Right lobe of liver (tissue), 4 donors: ENCODE measurements around the gene GABRB2.

ENCODE experiments used
- POLR2A ChIP-seq: fragments of 450-650 bp; IDR thresholded peaks from one replicate; pipeline ENCODE4 v1.6.1; 2017; ENCODE audit warnings: antibody characterized with exemption, mild to moderate bottlenecking
- TF ChIP-seq, protein P1 (sequence below), 4 donors: fragments of 200-600 bp in 3 of 4; fragments of 450-650 bp in 1 of 4; IDR thresholded peaks; one replicate each; pipeline versions ENCODE4 v1.5.1 to v1.8.0; 2016 to 2022; ENCODE audit warnings: antibody characterized with exemption in 4 of 4, mild to moderate bottlenecking in 2 of 4
- donor health status: DM: no; HTN: no; CAD: no.
- donor health status: DM: no; HTN: no; CAD: no.
- donor health status: DM: no; HTN: yes; CAD: no.

DNA sequence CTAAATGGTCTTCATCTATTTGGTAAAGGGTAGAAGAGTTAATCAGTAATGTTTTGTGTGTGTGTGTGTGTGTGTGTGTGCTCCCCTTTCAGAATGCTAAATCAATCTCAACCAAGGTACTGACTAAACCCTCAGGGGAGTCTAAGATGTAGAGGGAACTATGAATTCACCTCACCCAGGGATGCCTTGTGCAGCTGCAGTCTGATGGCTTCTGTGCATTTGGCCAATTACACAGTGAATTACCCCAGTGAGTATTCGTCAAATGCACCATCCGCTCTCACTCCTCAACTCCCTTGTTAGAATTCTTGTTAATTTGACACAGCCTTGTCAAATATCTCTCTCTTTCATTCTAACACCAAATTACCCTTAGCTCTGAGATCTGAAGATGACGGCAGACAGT, 234.6 kb downstream of the GABRB2 start:
- TF ChIP-seq, protein P1, sequence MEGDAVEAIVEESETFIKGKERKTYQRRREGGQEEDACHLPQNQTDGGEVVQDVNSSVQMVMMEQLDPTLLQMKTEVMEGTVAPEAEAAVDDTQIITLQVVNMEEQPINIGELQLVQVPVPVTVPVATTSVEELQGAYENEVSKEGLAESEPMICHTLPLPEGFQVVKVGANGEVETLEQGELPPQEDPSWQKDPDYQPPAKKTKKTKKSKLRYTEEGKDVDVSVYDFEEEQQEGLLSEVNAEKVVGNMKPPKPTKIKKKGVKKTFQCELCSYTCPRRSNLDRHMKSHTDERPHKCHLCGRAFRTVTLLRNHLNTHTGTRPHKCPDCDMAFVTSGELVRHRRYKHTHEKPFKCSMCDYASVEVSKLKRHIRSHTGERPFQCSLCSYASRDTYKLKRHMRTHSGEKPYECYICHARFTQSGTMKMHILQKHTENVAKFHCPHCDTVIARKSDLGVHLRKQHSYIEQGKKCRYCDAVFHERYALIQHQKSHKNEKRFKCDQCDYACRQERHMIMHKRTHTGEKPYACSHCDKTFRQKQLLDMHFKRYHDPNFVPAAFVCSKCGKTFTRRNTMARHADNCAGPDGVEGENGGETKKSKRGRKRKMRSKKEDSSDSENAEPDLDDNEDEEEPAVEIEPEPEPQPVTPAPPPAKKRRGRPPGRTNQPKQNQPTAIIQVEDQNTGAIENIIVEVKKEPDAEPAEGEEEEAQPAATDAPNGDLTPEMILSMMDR (IDR thresholded peaks at IDR 0.05) = no peak
- TF ChIP-seq POLR2A = no peak
